IMR-90 (cell line): ENCODE results near the gene TMEM14B. TPM values are rescaled to one million over a fixed set of nuclear protein-coding genes. Genes with fewer than 3 reads are reported as not detected.

Source experiments
- ATAC-seq: fragments of 200-7000 bp; cut with Tn5 transposase; 2 replicates; pipeline ENCODE4 v1.9.1; 2020; ENCODE audit warnings: low read depth, mild to moderate bottlenecking, moderate library complexity
- BruUV-seq: library from RNA; stranded (reverse); fragments of 400-500 nt; replicated peaks from 2 replicates; lab custom pipeline; 2021; lab: Mats Ljungman, UMichigan
- CTCF ChIA-PET: fragments of 300-600 bp; formaldehyde crosslinking; extraction: SDS; loops from one replicate; lab custom pipeline; 2021; ENCODE audit warnings: antibody characterized with exemption; lab: Yijun Ruan, JAX
- POLR2A ChIA-PET: fragments of 300-600 bp; sonication (Branson Sonifier 250); formaldehyde crosslinking; loops from one replicate; lab custom pipeline; 2022; ENCODE audit warnings: antibody characterized with exemption; ENCODE audit not compliant: unreplicated experiment; lab: Charles Lee
- DNase-seq: peaks from one replicate; pipeline ENCODE4 v3.0.0; 2013
- H2AFZ ChIP-seq: replicated peaks from 2 replicates; pipeline ENCODE3; 2013; ENCODE audit warnings: low read length, mild to moderate bottlenecking; ENCODE audit not compliant: poor library complexity
- H2AK5ac ChIP-seq: 2 replicates; pipeline ENCODE4 v1.6.1; 2013; ENCODE audit warnings: low read depth, low read length, inconsistent platforms
- H2AK9ac ChIP-seq: replicated peaks from 2 replicates; pipeline ENCODE3; 2013; ENCODE audit warnings: mild to moderate bottlenecking, low read depth, low read length, moderate library complexity; ENCODE audit not compliant: poor library complexity
- H2BK120ac ChIP-seq: 2 replicates; pipeline ENCODE4 v1.6.1; 2013; ENCODE audit warnings: low read depth, low read length, inconsistent platforms
- H2BK15ac ChIP-seq: 3 replicates; pipeline ENCODE4 v1.6.1; 2013; ENCODE audit warnings: low read depth, low read length, inconsistent platforms
- H2BK20ac ChIP-seq: 2 replicates; pipeline ENCODE4 v1.6.1; 2013; ENCODE audit warnings: low read depth, mild to moderate bottlenecking, inconsistent platforms, low read length, moderate library complexity
- H2BK5ac ChIP-seq: 2 replicates; pipeline ENCODE4 v1.6.1; 2013; ENCODE audit warnings: mild to moderate bottlenecking, low read depth, low read length, inconsistent platforms; ENCODE audit not compliant: poor library complexity, severe bottlenecking
- H3K14ac ChIP-seq: replicated peaks from 2 replicates; pipeline ENCODE4 v1.6.1; 2013; ENCODE audit warnings: low read depth, low read length, inconsistent platforms
- H3K18ac ChIP-seq: 2 replicates; pipeline ENCODE4 v1.6.1; 2013; ENCODE audit warnings: low read depth, low read length, control low read depth
- H3K23ac ChIP-seq: 2 replicates; pipeline ENCODE4 v1.6.1; 2013; ENCODE audit warnings: low read depth, low read length, inconsistent platforms
- H3K27ac ChIP-seq: 2 replicates; pipeline ENCODE4 v1.5.1; 2013; ENCODE audit warnings: mild to moderate bottlenecking, control low read depth, low read length; ENCODE audit not compliant: insufficient read depth
- H3K27me3 ChIP-seq: 2 replicates; pipeline ENCODE4 v1.6.1; 2013; ENCODE audit warnings: low read length; ENCODE audit not compliant: control insufficient read depth, insufficient read depth
- H3K36me3 ChIP-seq: 2 replicates; pipeline ENCODE4 v1.6.1; 2013; ENCODE audit warnings: low read length, mixed read lengths; ENCODE audit not compliant: control insufficient read depth, insufficient read depth
- H3K4ac ChIP-seq: 2 replicates; pipeline ENCODE4 v1.6.1; 2013; ENCODE audit warnings: low read depth, low read length, inconsistent platforms
- H3K4me1 ChIP-seq: 2 replicates; pipeline ENCODE4 v1.6.1; 2013; ENCODE audit warnings: low read length, mixed read lengths; ENCODE audit not compliant: control insufficient read depth, insufficient read depth
- H3K4me2 ChIP-seq: 2 replicates; pipeline ENCODE4 v1.6.1; 2013; ENCODE audit warnings: low read depth, mild to moderate bottlenecking, control low read depth, low read length, moderate library complexity
- H3K4me3 ChIP-seq: 2 replicates; pipeline ENCODE4 v1.5.1; 2013; ENCODE audit warnings: low read depth, mild to moderate bottlenecking, control low read depth, low read length, moderate library complexity; ENCODE audit not compliant: insufficient read depth
- H3K56ac ChIP-seq: 2 replicates; pipeline ENCODE4 v1.6.1; 2013; ENCODE audit warnings: low read length, inconsistent platforms; ENCODE audit not compliant: insufficient read depth; ENCODE audit errors: extremely low read depth
- H3K79me1 ChIP-seq, 2 experiments: 2 replicates each; pipeline ENCODE4 v1.6.1; 2013; ENCODE audit warnings: low read length in 2 of 2, inconsistent platforms in 1 of 2, low read depth in 1 of 2
- H3K9ac ChIP-seq: 2 replicates; pipeline ENCODE4 v1.6.1; 2013; ENCODE audit warnings: low read depth, low read length, control low read depth
- H3K9me1 ChIP-seq: 2 replicates; pipeline ENCODE4 v1.6.1; 2013; ENCODE audit warnings: low read length, inconsistent platforms; ENCODE audit not compliant: insufficient read depth
- H3K9me3 ChIP-seq: 2 replicates; pipeline ENCODE4 v1.6.1; 2013; ENCODE audit warnings: low read length; ENCODE audit not compliant: control insufficient read depth, insufficient read depth
- H4K20me1 ChIP-seq: 2 replicates; pipeline ENCODE4 v1.6.1; 2013; ENCODE audit warnings: low read length, inconsistent platforms; ENCODE audit not compliant: insufficient read depth
- H4K5ac ChIP-seq: 2 replicates; pipeline ENCODE4 v1.6.1; 2013; ENCODE audit warnings: mild to moderate bottlenecking, low read depth, low read length, control low read depth
- H4K8ac ChIP-seq, 2 experiments: 2 replicates each; pipeline ENCODE4 v1.6.1; 2013; ENCODE audit warnings: low read depth in 2 of 2, low read length in 2 of 2, control low read depth in 1 of 2, inconsistent platforms in 1 of 2
- H4K91ac ChIP-seq: 2 replicates; pipeline ENCODE4 v1.6.1; 2013; ENCODE audit warnings: low read depth, low read length, inconsistent platforms; ENCODE audit not compliant: insufficient read depth
- CHD1 ChIP-seq: IDR thresholded peaks from 2 replicates; pipeline ENCODE4 v1.6.1; 2012; ENCODE audit warnings: low read depth, low read length, improper control_type of control experiment
- MAFK ChIP-seq: IDR thresholded peaks from 2 replicates; pipeline ENCODE4 v1.6.1; 2012; ENCODE audit warnings: low read depth, low read length, improper control_type of control experiment
- WGBS, 2 experiments: methylation state at CpG; one replicate each; pipeline versions ENCODE4 v1.1.5 to v1.1.7; 2013; ENCODE audit warnings: missing lambda C conversion rate in 2 of 2; ENCODE audit not compliant: insufficient read length in 1 of 2; ENCODE audit errors: extremely low coverage in 2 of 2; 5-methylcytosine and 5-hydroxymethylcytosine counted together
- dilution Hi-C: fragments of 300-500 bp; cut with HindIII; formaldehyde crosslinking; loops from one replicate; pipeline ENCODE4 v1.14.3; 2018; ENCODE audit warnings: low sequenced_read_pairs; ENCODE audit not compliant: unreplicated experiment
- in situ Hi-C: fragments of 300-500 bp; cut with MboI; formaldehyde crosslinking; loops from 3 replicates; pipeline ENCODE4 v1.14.3; 2019; ENCODE audit warnings: low sequenced_read_pairs, inconsistent platforms, mixed read lengths
- intact Hi-C: fragments of 100-400 bp; cut with micrococcal nuclease; formaldehyde crosslinking; loops from 2 replicates; pipeline ENCODE4 v1.10.0; 2022
- polyA plus RNA-seq, 3 experiments: library from polyadenylated mRNA; depleted of rRNA; stranded (reverse); fragments of >200 nt; gene quantifications; 2 replicates each; pipeline ENCODE4 v1.2.3, GENCODE V29; 2012; ENCODE audit warnings: low replicate concordance in 1 of 3
- total RNA-seq: library from RNA; depleted of rRNA; stranded (reverse); fragments of >200 nt; gene quantifications from 2 replicates; pipeline ENCODE4 v1.2.3, GENCODE V29; 2012

Gene TMEM14B
- total and polyA plus RNA-seq, 2 of the 4 experiments (the other 2 are of a cell fraction) = 66.5 to 81.4 TPM

DNA sequence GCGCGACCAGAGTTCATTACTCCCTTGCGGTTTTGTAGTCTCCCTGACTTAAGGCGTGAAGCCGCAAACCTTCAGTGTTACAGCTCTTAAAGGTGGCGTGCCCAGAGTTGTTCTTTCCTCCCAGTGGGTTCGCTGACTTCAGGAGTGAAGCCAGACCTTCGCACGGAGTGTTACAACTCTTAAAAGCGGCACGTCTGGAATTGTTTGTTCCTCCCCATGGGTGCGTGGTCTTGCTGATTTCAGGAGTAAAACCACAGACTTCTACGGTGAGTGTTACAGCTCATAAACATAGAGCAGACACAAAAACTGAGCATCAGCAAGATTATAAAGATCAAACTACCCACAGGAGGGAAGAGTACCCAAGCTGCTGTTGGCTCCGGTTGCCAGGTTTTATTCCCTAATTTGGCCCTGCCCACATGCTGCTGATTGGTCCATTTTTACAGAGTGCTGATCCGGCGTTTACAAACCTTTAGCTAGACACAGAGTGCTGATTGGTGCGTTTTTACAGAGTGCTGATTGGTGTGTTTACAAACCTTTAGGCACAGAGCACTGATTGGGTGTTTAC lies 14.4 kb upstream of the TMEM14B start:
- in situ Hi-C loops (loop anchor here (25.0 kb wide), 1 partner anchor 1246 kb away; no protein-coding TSS in a partner anchor), intact Hi-C loops (no loop called here), dilution Hi-C loops (no loop called here)
- peaks cover 35% of the 10 kb centered on the region for H3K36me3 ChIP-seq
- no peak overlapping the region for H4K8ac ChIP-seq
- H3K4me1 ChIP-seq = peaks cover 3% of the 10 kb centered on the region; the same call in 1 of the 2 replicates
- H2AK5ac ChIP-seq = no peak overlapping the region
- no peak overlapping the region for H2AFZ ChIP-seq
- H3K56ac ChIP-seq = no peak overlapping the region
- H4K20me1 ChIP-seq = no peaks in the 10 kb centered on the region
- no peaks in the 10 kb centered on the region for H3K9me1 ChIP-seq
- DNase-seq (no peak), ATAC-seq (no peak)
- no peak overlapping the region for H3K4ac ChIP-seq
- no peak overlapping the region for H3K27ac ChIP-seq
- no TSS peak for BruUV-seq
- H3K18ac ChIP-seq = no peak overlapping the region
- peaks cover 13 to 24% of the 10 kb centered on the region in 2 experiments for H3K79me1 ChIP-seq
- POLR2A ChIA-PET = no interaction called here
- H2BK5ac ChIP-seq = no peak overlapping the region
- no peak overlapping the region for H3K4me2 ChIP-seq
- H3K14ac ChIP-seq = no peak overlapping the region
- no peaks in the 10 kb centered on the region for H3K27me3 ChIP-seq
- no peak overlapping the region for H3K23ac ChIP-seq
- H4K91ac ChIP-seq = no peak overlapping the region
- no peak overlapping the region for H2BK120ac ChIP-seq
- H3K4me3 ChIP-seq = no peak overlapping the region
- no peaks in the 10 kb centered on the region for H3K9me3 ChIP-seq
- no peak overlapping the region for H3K9ac ChIP-seq
- H2BK20ac ChIP-seq = no peak overlapping the region
- H2AK9ac ChIP-seq = no peak overlapping the region
- no peak for TF ChIP-seq CHD1
- TF ChIP-seq MAFK = peak; percentile 78
- WGBS, 2 experiments = 94% methylated on average over 6 of the region's 17 CpGs; no CpG with 5 or more reads in 1 of the 2 experiments
- CTCF ChIA-PET = no interaction called here
- no peak overlapping the region for H4K5ac ChIP-seq
- no peak overlapping the region for H2BK15ac ChIP-seq
